Measurements from ENCODE around the gene DSG2.

DSG2 gene

DNA sequence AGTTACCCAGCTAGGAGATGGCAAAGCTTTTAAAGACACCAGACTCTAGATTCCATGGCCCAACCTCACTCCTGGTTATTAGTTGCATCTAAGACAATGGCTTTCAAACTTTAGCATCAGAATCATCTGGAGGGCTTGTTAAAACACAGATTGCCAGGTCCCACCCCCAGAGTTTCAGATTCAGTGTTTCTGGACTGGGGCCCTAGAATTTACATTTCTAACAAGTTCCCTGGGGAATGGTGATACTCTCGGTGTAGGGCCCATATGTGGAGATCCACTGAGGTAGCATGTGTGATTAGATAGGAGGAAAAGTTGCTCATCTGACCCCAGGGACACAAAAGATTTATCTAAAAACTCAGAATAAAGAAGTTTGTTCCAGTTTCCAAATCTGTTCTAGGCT lies 79.2 kb downstream of the DSG2 start:
- no peak overlapping the region for H3K4me3 ChIP-seq (ENCODE audit: low read length)
- H3K27ac ChIP-seq (ENCODE audit: low read length), result no peak overlapping the region
- H3K9ac ChIP-seq (ENCODE audit: low read length), result no peak overlapping the region
- no peaks in the 10 kb centered on the region for H3K9me3 ChIP-seq (ENCODE audit: control insufficient read depth, low read depth, low read length)
- no peaks in the 10 kb centered on the region for H3K27me3 ChIP-seq (ENCODE audit: control insufficient read depth, insufficient read depth, low read length)
- H3K36me3 ChIP-seq (ENCODE audit: control insufficient read depth, low read depth, low read length), result no peaks in the 10 kb centered on the region
- H3K4me1 ChIP-seq (ENCODE audit: control insufficient read depth, low read depth, low read length), result no peaks in the 10 kb centered on the region

GRCh38 chr18:31578126-31578525 lies 80.1 kb downstream of the DSG2 start:
- no peaks in the 10 kb centered on the region for H3K4me1 ChIP-seq (ENCODE audit: control insufficient read depth, low read depth, low read length)
- H3K9me3 ChIP-seq (ENCODE audit: control insufficient read depth, low read depth, low read length), result no peaks in the 10 kb centered on the region
- H3K27ac ChIP-seq (ENCODE audit: low read length), result no peak overlapping the region
- no peaks in the 10 kb centered on the region for H3K27me3 ChIP-seq (ENCODE audit: control insufficient read depth, insufficient read depth, low read length)
- no peak overlapping the region for H3K4me3 ChIP-seq (ENCODE audit: low read length)
- H3K36me3 ChIP-seq (ENCODE audit: control insufficient read depth, low read depth, low read length), result no peaks in the 10 kb centered on the region
- no peak overlapping the region for H3K9ac ChIP-seq (ENCODE audit: low read length)

- Histone ChIP-seq H3K27me3 (ENCODE audit: control insufficient read depth, insufficient read depth, low read length) (no peaks in the 10 kb centered on the region), H3K27ac (ENCODE audit: low read length) (no peak overlapping the region), H3K36me3 (ENCODE audit: control insufficient read depth, low read depth, low read length) (no peaks in the 10 kb centered on the region), H3K4me1 (ENCODE audit: control insufficient read depth, low read depth, low read length) (no peaks in the 10 kb centered on the region), H3K9ac (ENCODE audit: low read length) (no peak overlapping the region), H3K4me3 (ENCODE audit: low read length) (no peak overlapping the region), H3K9me3 (ENCODE audit: control insufficient read depth, low read depth, low read length) (no peaks in the 10 kb centered on the region)
These were observed 81.4 kb downstream of the DSG2 start for GRCh38 chr18:31579375-31579774.

GRCh38 chr18:31581498-31582197 lies 83.7 kb downstream of the DSG2 start:
- H3K4me1 ChIP-seq (ENCODE audit: control insufficient read depth, low read depth, low read length), result no peaks in the 10 kb centered on the region
- no peak overlapping the region for H3K4me3 ChIP-seq (ENCODE audit: low read length)
- no peak overlapping the region for H3K9ac ChIP-seq (ENCODE audit: low read length)
- no peaks in the 10 kb centered on the region for H3K27me3 ChIP-seq (ENCODE audit: control insufficient read depth, insufficient read depth, low read length)
- no peaks in the 10 kb centered on the region for H3K9me3 ChIP-seq (ENCODE audit: control insufficient read depth, low read depth, low read length)
- H3K27ac ChIP-seq (ENCODE audit: low read length), result no peak overlapping the region
- no peaks in the 10 kb centered on the region for H3K36me3 ChIP-seq (ENCODE audit: control insufficient read depth, low read depth, low read length)

GRCh38 chr18:31583185-31583854 lies 85.3 kb downstream of the DSG2 start:
- no peaks in the 10 kb centered on the region for H3K36me3 ChIP-seq (ENCODE audit: control insufficient read depth, low read depth, low read length)
- no peak overlapping the region for H3K27ac ChIP-seq (ENCODE audit: low read length)
- H3K27me3 ChIP-seq (ENCODE audit: control insufficient read depth, insufficient read depth, low read length), result no peaks in the 10 kb centered on the region
- H3K9me3 ChIP-seq (ENCODE audit: control insufficient read depth, low read depth, low read length), result no peaks in the 10 kb centered on the region
- H3K4me1 ChIP-seq (ENCODE audit: control insufficient read depth, low read depth, low read length), result no peaks in the 10 kb centered on the region
- H3K9ac ChIP-seq (ENCODE audit: low read length), result no peak overlapping the region
- H3K4me3 ChIP-seq (ENCODE audit: low read length), result no peak overlapping the region

- Histone ChIP-seq H3K27me3 (ENCODE audit: control insufficient read depth, insufficient read depth, low read length) (no peaks in the 10 kb centered on the region), H3K9me3 (ENCODE audit: control insufficient read depth, low read depth, low read length) (no peaks in the 10 kb centered on the region), H3K9ac (ENCODE audit: low read length) (no peak overlapping the region), H3K27ac (ENCODE audit: low read length) (no peak overlapping the region), H3K4me3 (ENCODE audit: low read length) (no peak overlapping the region), H3K36me3 (ENCODE audit: control insufficient read depth, low read depth, low read length) (no peaks in the 10 kb centered on the region), H3K4me1 (ENCODE audit: control insufficient read depth, low read depth, low read length) (no peaks in the 10 kb centered on the region)
These were observed 88.0 kb downstream of the DSG2 start for GRCh38 chr18:31585991-31586390.

- H3K9ac ChIP-seq (ENCODE audit: low read length), result no peak overlapping the region
- H3K4me1 ChIP-seq (ENCODE audit: control insufficient read depth, low read depth, low read length), result no peaks in the 10 kb centered on the region
- no peak overlapping the region for H3K27ac ChIP-seq (ENCODE audit: low read length)
- no peaks in the 10 kb centered on the region for H3K9me3 ChIP-seq (ENCODE audit: control insufficient read depth, low read depth, low read length)
- H3K27me3 ChIP-seq (ENCODE audit: control insufficient read depth, insufficient read depth, low read length), result no peaks in the 10 kb centered on the region
- no peak overlapping the region for H3K4me3 ChIP-seq (ENCODE audit: low read length)
- no peaks in the 10 kb centered on the region for H3K36me3 ChIP-seq (ENCODE audit: control insufficient read depth, low read depth, low read length)
These were observed 88.6 kb downstream of the DSG2 start for GRCh38 chr18:31586616-31587015.

- Histone ChIP-seq H3K4me1 (ENCODE audit: control insufficient read depth, low read depth, low read length) (no peaks in the 10 kb centered on the region), H3K9ac (ENCODE audit: low read length) (no peak overlapping the region), H3K4me3 (ENCODE audit: low read length) (no peak overlapping the region), H3K27ac (ENCODE audit: low read length) (no peak overlapping the region), H3K36me3 (ENCODE audit: control insufficient read depth, low read depth, low read length) (no peaks in the 10 kb centered on the region), H3K9me3 (ENCODE audit: control insufficient read depth, low read depth, low read length) (no peaks in the 10 kb centered on the region), H3K27me3 (ENCODE audit: control insufficient read depth, insufficient read depth, low read length) (no peaks in the 10 kb centered on the region)
These were observed 89.6 kb downstream of the DSG2 start for GRCh38 chr18:31587529-31587928.

GRCh38 chr18:31590570-31590969 lies 92.6 kb downstream of the DSG2 start:
- H3K4me3 ChIP-seq (ENCODE audit: low read length), result no peak overlapping the region

GRCh38 chr18:31591113-31591512 lies 93.1 kb downstream of the DSG2 start:
- Histone ChIP-seq H3K9me3 (ENCODE audit: control insufficient read depth, low read depth, low read length) (no peaks in the 10 kb centered on the region), H3K27ac (ENCODE audit: low read length) (no peak overlapping the region), H3K4me1 (ENCODE audit: control insufficient read depth, low read depth, low read length) (no peaks in the 10 kb centered on the region)

More at GRCh38 chr18:31590570-31590969, 92.6 kb downstream of the DSG2 start:
- H3K36me3 ChIP-seq (ENCODE audit: control insufficient read depth, low read depth, low read length), result no peaks in the 10 kb centered on the region
- no peaks in the 10 kb centered on the region for H3K27me3 ChIP-seq (ENCODE audit: control insufficient read depth, insufficient read depth, low read length)
- H3K9me3 ChIP-seq (ENCODE audit: control insufficient read depth, low read depth, low read length), result no peaks in the 10 kb centered on the region
- no peak overlapping the region for H3K27ac ChIP-seq (ENCODE audit: low read length)
- no peak overlapping the region for H3K9ac ChIP-seq (ENCODE audit: low read length)
- no peaks in the 10 kb centered on the region for H3K4me1 ChIP-seq (ENCODE audit: control insufficient read depth, low read depth, low read length)

GRCh38 chr18:31591628-31592027 lies 93.7 kb downstream of the DSG2 start, which contains the start of gene TTR:
TTR (plus strand) TSS chr18:31591877; CDS start chr18:31591903, 26 bp downstream.
- no peak within 1 kb of the TSS for H3K27ac ChIP-seq (ENCODE audit: low read length)
- no peak within 1 kb of the TSS for H3K9ac ChIP-seq (ENCODE audit: low read length)
- no peak within 1 kb of the TSS for H3K4me3 ChIP-seq (ENCODE audit: low read length)
- no peaks in the 10 kb centered on the region for H3K27me3 ChIP-seq (ENCODE audit: control insufficient read depth, insufficient read depth, low read length)
- H3K9me3 ChIP-seq (ENCODE audit: control insufficient read depth, low read depth, low read length), result no peaks in the 10 kb centered on the region
- H3K4me1 ChIP-seq (ENCODE audit: control insufficient read depth, low read depth, low read length), result no peaks in the 10 kb centered on the region
- no peaks in the 10 kb centered on the region for H3K36me3 ChIP-seq (ENCODE audit: control insufficient read depth, low read depth, low read length)

More at GRCh38 chr18:31591113-31591512, 93.1 kb downstream of the DSG2 start:
- H3K9ac ChIP-seq (ENCODE audit: low read length), result no peak overlapping the region
- H3K4me3 ChIP-seq (ENCODE audit: low read length), result no peak overlapping the region
- no peaks in the 10 kb centered on the region for H3K27me3 ChIP-seq (ENCODE audit: control insufficient read depth, insufficient read depth, low read length)
- no peaks in the 10 kb centered on the region for H3K36me3 ChIP-seq (ENCODE audit: control insufficient read depth, low read depth, low read length)
